ENCODE data around the gene SPAAR.
A peak's percentile ranks its signal among the peaks of the same experiment; 100 is the strongest.
"Not testable (repeated sequence)": the region's sequence is repeated elsewhere in the genome, so short reads cannot be mapped to it uniquely, and the experiment has no call there.

The SPAAR gene

GRCh38 chr9:35904338-35904737 is 5.0 kb upstream of the SPAAR start:
- no peak for DNase-seq (ENCODE audit: low read depth in 3 of 3)

GRCh38 chr9:35905051-35905781 is 4.1 kb upstream of the SPAAR start:
- DNase-seq (ENCODE audit: low read depth in 3 of 3), result no peak

- no peak for DNase-seq (ENCODE audit: low read depth in 3 of 3)
Observed at GRCh38 chr9:35905912-35906679, 3.2 kb upstream of the SPAAR start, which contains the start of gene HRCT1. Gene HRCT1 (plus strand): TSS chr9:35906202. CDS start chr9:35906288, 86 bp downstream.

GRCh38 chr9:35906923-35907699 is 2.2 kb upstream of the SPAAR start:
- no peak for DNase-seq (ENCODE audit: low read depth in 3 of 3)

- DNase-seq (ENCODE audit: low read depth in 3 of 3), result no peak
Observed at GRCh38 chr9:35907711-35908503, 1.4 kb upstream of the SPAAR start.

GRCh38 chr9:35908504-35909125 is 675 bp upstream of the SPAAR start:
- DNase-seq (ENCODE audit: low read depth in 3 of 3), result no peak

- DNase-seq (ENCODE audit: low read depth in 3 of 3), result no peak
Observed at GRCh38 chr9:35909687-35910612, 660 bp downstream of the SPAAR start.

GRCh38 chr9:35910613-35911359 is 1.5 kb downstream of the SPAAR start:
- DNase-seq (ENCODE audit: low read depth in 3 of 3), result peak in 2 of 3 experiments; percentile 12 to 14

- DNase-seq (ENCODE audit: low read depth in 3 of 3), result no peak
Observed at GRCh38 chr9:35911690-35912089, 2.4 kb downstream of the SPAAR start.

GRCh38 chr9:35912791-35913400 is 3.6 kb downstream of the SPAAR start:
- DNase-seq (ENCODE audit: low read depth in 3 of 3), result no peak

GRCh38 chr9:35913429-35913828 is 4.1 kb downstream of the SPAAR start:
- DNase-seq (ENCODE audit: low read depth in 3 of 3), result not testable (repeated sequence)

- DNase-seq (ENCODE audit: low read depth in 3 of 3), result no peak
Observed at GRCh38 chr9:35914301-35914807, 5.1 kb downstream of the SPAAR start.

GRCh38 chr9:35915681-35916294 is 6.5 kb downstream of the SPAAR start:
- no peak for DNase-seq (ENCODE audit: low read depth in 3 of 3)

GRCh38 chr9:35917261-35917660 is 8.0 kb downstream of the SPAAR start:
- DNase-seq (ENCODE audit: low read depth in 3 of 3), result no peak

- no peak for DNase-seq (ENCODE audit: low read depth in 3 of 3)
Observed at GRCh38 chr9:35918780-35919179, 9.5 kb downstream of the SPAAR start.

- no peak for DNase-seq (ENCODE audit: low read depth in 3 of 3)
Observed at GRCh38 chr9:35919212-35920008, 10.1 kb downstream of the SPAAR start.

GRCh38 chr9:35920051-35920620 is 10.8 kb downstream of the SPAAR start:
- DNase-seq (ENCODE audit: low read depth in 3 of 3), result no peak
